Measurements from ENCODE around the gene ZBTB20. TPM values are rescaled to one million over a fixed set of nuclear protein-coding genes. Genes with fewer than 3 reads are reported as not detected.

ZBTB20 gene
- total and polyA plus RNA-seq, 2 donors (not counting 1 experiment from before 2014, with no cell fraction given) = 4.0 to 22.5 TPM

- TF ChIP-seq, protein P1, sequence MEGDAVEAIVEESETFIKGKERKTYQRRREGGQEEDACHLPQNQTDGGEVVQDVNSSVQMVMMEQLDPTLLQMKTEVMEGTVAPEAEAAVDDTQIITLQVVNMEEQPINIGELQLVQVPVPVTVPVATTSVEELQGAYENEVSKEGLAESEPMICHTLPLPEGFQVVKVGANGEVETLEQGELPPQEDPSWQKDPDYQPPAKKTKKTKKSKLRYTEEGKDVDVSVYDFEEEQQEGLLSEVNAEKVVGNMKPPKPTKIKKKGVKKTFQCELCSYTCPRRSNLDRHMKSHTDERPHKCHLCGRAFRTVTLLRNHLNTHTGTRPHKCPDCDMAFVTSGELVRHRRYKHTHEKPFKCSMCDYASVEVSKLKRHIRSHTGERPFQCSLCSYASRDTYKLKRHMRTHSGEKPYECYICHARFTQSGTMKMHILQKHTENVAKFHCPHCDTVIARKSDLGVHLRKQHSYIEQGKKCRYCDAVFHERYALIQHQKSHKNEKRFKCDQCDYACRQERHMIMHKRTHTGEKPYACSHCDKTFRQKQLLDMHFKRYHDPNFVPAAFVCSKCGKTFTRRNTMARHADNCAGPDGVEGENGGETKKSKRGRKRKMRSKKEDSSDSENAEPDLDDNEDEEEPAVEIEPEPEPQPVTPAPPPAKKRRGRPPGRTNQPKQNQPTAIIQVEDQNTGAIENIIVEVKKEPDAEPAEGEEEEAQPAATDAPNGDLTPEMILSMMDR (conservative IDR thresholded peaks at IDR 0.05 in 1 of 2, IDR thresholded peaks at IDR 0.05 in 1 of 2; ENCODE audit: low read depth in 1 of 2, low read length in 2 of 2) = no peak
- TF ChIP-seq EZH2 (IDR thresholded peaks at IDR 0.05; ENCODE audit: low read length, missing control alignments) = no peak
- H2AFZ ChIP-seq (ENCODE audit: low read length) = no peak overlapping the region
These were observed 218.0 kb downstream of the ZBTB20 start for GRCh38 chr3:114928989-114929640.

GRCh38 chr3:114904633-114905032, 242.5 kb downstream of the ZBTB20 start:
- H3K4me1 ChIP-seq (ENCODE audit: control insufficient read depth, extremely low read depth, insufficient read depth, low read length) = no peaks in the 10 kb centered on the region
- H4K20me1 ChIP-seq (ENCODE audit: control insufficient read depth, extremely low read depth, insufficient read depth, low read length) = no peaks in the 10 kb centered on the region
- no peak for DNase-seq (ENCODE audit: low read depth in 2 of 2)
- H2AFZ ChIP-seq (ENCODE audit: low read length) = no peak overlapping the region
- TF ChIP-seq, protein P1 (conservative IDR thresholded peaks at IDR 0.05 in 1 of 2, IDR thresholded peaks at IDR 0.05 in 1 of 2; ENCODE audit: low read depth in 1 of 2, low read length in 2 of 2) = no peak
- TF ChIP-seq EZH2 (IDR thresholded peaks at IDR 0.05; ENCODE audit: low read length, missing control alignments) = no peak
- no peaks in the 10 kb centered on the region for H3K9me3 ChIP-seq (ENCODE audit: control insufficient read depth, insufficient read depth, low read depth, low read length)
- no peak overlapping the region for H3K27ac ChIP-seq (ENCODE audit: insufficient read depth, low read length)
- no peaks in the 10 kb centered on the region for H3K27me3 ChIP-seq (ENCODE audit: control insufficient read depth, insufficient read depth, low read length)
- H3K4me3 ChIP-seq (replicated peaks in 1 of 4; ENCODE audit: control extremely low read depth in 1 of 4, insufficient read depth in 1 of 4, low read depth in 3 of 4, low read length in 4 of 4) = no peak overlapping the region
- H3K9ac ChIP-seq (ENCODE audit: insufficient read depth, low read length) = no peak overlapping the region
- no peak overlapping the region for H3K4me2 ChIP-seq (ENCODE audit: extremely low read depth, insufficient read depth, low read length)
- H3K36me3 ChIP-seq (ENCODE audit: control insufficient read depth, insufficient read depth, low read length) = no peaks in the 10 kb centered on the region
- no peaks in the 10 kb centered on the region for H3K79me2 ChIP-seq (ENCODE audit: control insufficient read depth, insufficient read depth, low read length)

More at GRCh38 chr3:114928989-114929640, 218.0 kb downstream of the ZBTB20 start:
- DNase-seq (ENCODE audit: low read depth in 2 of 2) = peak in 1 of 2 donors; percentile 6
- Histone ChIP-seq H3K4me1 (ENCODE audit: control insufficient read depth, extremely low read depth, insufficient read depth, low read length) (no peaks in the 10 kb centered on the region), H3K9me3 (ENCODE audit: control insufficient read depth, insufficient read depth, low read depth, low read length) (no peaks in the 10 kb centered on the region), H4K20me1 (ENCODE audit: control insufficient read depth, extremely low read depth, insufficient read depth, low read length) (no peaks in the 10 kb centered on the region), H3K4me3 (replicated peaks in 1 of 4; ENCODE audit: control extremely low read depth in 1 of 4, insufficient read depth in 1 of 4, low read depth in 3 of 4, low read length in 4 of 4) (no peak overlapping the region), H3K36me3 (ENCODE audit: control insufficient read depth, insufficient read depth, low read length) (no peaks in the 10 kb centered on the region), H3K4me2 (ENCODE audit: extremely low read depth, insufficient read depth, low read length) (no peak overlapping the region), H3K27me3 (ENCODE audit: control insufficient read depth, insufficient read depth, low read length) (no peaks in the 10 kb centered on the region), H3K79me2 (ENCODE audit: control insufficient read depth, insufficient read depth, low read length) (no peaks in the 10 kb centered on the region), H3K27ac (ENCODE audit: insufficient read depth, low read length) (no peak overlapping the region), H3K9ac (ENCODE audit: insufficient read depth, low read length) (no peak overlapping the region)

DNA sequence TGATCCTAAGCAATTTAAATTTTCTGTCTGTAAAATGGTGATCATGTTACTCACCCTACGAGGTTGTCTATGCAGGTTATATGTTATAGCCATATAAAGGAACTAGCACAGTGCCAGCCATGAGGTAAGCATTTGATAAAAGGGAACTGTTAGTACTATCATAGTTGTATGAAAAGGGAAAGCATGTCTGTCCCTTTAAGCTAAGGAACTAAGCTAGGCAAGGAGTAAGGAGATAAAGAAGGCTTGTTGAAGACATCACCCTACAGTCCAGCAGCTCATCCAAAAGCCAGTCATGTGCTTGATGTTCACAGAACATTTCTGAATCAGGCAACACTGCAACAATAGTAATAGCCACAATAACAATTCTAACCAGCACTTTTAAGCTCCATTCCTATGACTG, 243.9 kb downstream of the ZBTB20 start:
- Histone ChIP-seq H4K20me1 (ENCODE audit: control insufficient read depth, extremely low read depth, insufficient read depth, low read length) (no peaks in the 10 kb centered on the region), H2AFZ (ENCODE audit: low read length) (no peak overlapping the region), H3K9me3 (ENCODE audit: control insufficient read depth, insufficient read depth, low read depth, low read length) (no peaks in the 10 kb centered on the region), H3K4me3 (replicated peaks in 1 of 4; ENCODE audit: control extremely low read depth in 1 of 4, insufficient read depth in 1 of 4, low read depth in 3 of 4, low read length in 4 of 4) (no peak overlapping the region), H3K36me3 (ENCODE audit: control insufficient read depth, insufficient read depth, low read length) (no peaks in the 10 kb centered on the region), H3K4me1 (ENCODE audit: control insufficient read depth, extremely low read depth, insufficient read depth, low read length) (no peaks in the 10 kb centered on the region), H3K9ac (ENCODE audit: insufficient read depth, low read length) (no peak overlapping the region), H3K79me2 (ENCODE audit: control insufficient read depth, insufficient read depth, low read length) (no peaks in the 10 kb centered on the region), H3K27ac (ENCODE audit: insufficient read depth, low read length) (no peak overlapping the region), H3K4me2 (ENCODE audit: extremely low read depth, insufficient read depth, low read length) (no peak overlapping the region), H3K27me3 (ENCODE audit: control insufficient read depth, insufficient read depth, low read length) (no peaks in the 10 kb centered on the region)
- DNase-seq (ENCODE audit: low read depth in 2 of 2) = no peak
- TF ChIP-seq, protein P1 (conservative IDR thresholded peaks at IDR 0.05 in 1 of 2, IDR thresholded peaks at IDR 0.05 in 1 of 2; ENCODE audit: low read depth in 1 of 2, low read length in 2 of 2) = no peak
- TF ChIP-seq EZH2 (IDR thresholded peaks at IDR 0.05; ENCODE audit: low read length, missing control alignments) = no peak
